GM23338 (cell line): ENCODE data around the gene PALMD. TPM values are rescaled to one million over a fixed set of nuclear protein-coding genes. Genes with fewer than 3 reads are reported as not detected.

Source experiments
- ATAC-seq: fragments of 200-7000 bp; cut with Tn5 transposase; 3 replicates; pipeline ENCODE4 v1.9.1; 2020
- DNase-seq: peaks from one replicate; pipeline ENCODE4 v3.0.0-alpha.2; 2015; ENCODE audit warnings: low spot score
- H2AFZ ChIP-seq: fragments of 200-600 bp; sonication (generic); 2 replicates; pipeline ENCODE4 v1.8.0; 2016; ENCODE audit warnings: antibody characterized with exemption, mild to moderate bottlenecking, moderate library complexity
- H3F3A ChIP-seq: fragments of 200-600 bp; sonication (generic); replicated peaks from 2 replicates; pipeline ENCODE4 v1.8.0; 2017; ENCODE audit warnings: antibody characterized with exemption, mixed run types, low read depth
- H3K27ac ChIP-seq: fragments of 200-600 bp; sonication (generic); 2 replicates; pipeline ENCODE4 v1.6.1; 2016; ENCODE audit warnings: low read depth
- H3K27me3 ChIP-seq: fragments of 200-600 bp; sonication (generic); 2 replicates; pipeline ENCODE4 v1.8.0; 2016; ENCODE audit warnings: mild to moderate bottlenecking, mixed run types, moderate library complexity; ENCODE audit not compliant: insufficient read depth
- H3K36me3 ChIP-seq: fragments of 200-600 bp; sonication (generic); 2 replicates; pipeline ENCODE4 v1.8.0; 2016; ENCODE audit warnings: mild to moderate bottlenecking; ENCODE audit not compliant: insufficient read depth
- H3K4me1 ChIP-seq: fragments of 200-600 bp; sonication (generic); 2 replicates; pipeline ENCODE4 v1.8.0; 2016; ENCODE audit warnings: mild to moderate bottlenecking, moderate library complexity; ENCODE audit not compliant: insufficient read depth
- H3K4me2 ChIP-seq: fragments of 200-600 bp; sonication (generic); 2 replicates; pipeline ENCODE4 v1.7.1; 2017; ENCODE audit warnings: mixed run types
- H3K4me3 ChIP-seq: fragments of 200-600 bp; sonication (generic); 2 replicates; pipeline ENCODE4 v1.6.1; 2016; ENCODE audit warnings: mixed run types
- H3K79me2 ChIP-seq: fragments of 200-600 bp; sonication (generic); replicated peaks from 2 replicates; pipeline ENCODE4 v1.8.0; 2017; ENCODE audit warnings: mild to moderate bottlenecking; ENCODE audit not compliant: insufficient read depth
- H3K9me2 ChIP-seq: fragments of 200-600 bp; sonication (generic); 2 replicates; pipeline ENCODE4 v1.8.0; 2017; ENCODE audit not compliant: insufficient read depth
- H4K20me1 ChIP-seq: fragments of 200-600 bp; sonication (generic); replicated peaks from 2 replicates; pipeline ENCODE4 v1.8.0; 2017; ENCODE audit warnings: mild to moderate bottlenecking; ENCODE audit not compliant: insufficient read depth
- H3K27ac Mint-ChIP-seq: 2 replicates; pipeline ENCODE4 v1.8.0; 2020; ENCODE audit warnings: inconsistent platforms, mild to moderate bottlenecking, moderate library complexity, mixed read lengths
- H3K27me3 Mint-ChIP-seq: 3 replicates; pipeline ENCODE4 v1.8.0; 2022; ENCODE audit warnings: low read depth, mild to moderate bottlenecking, moderate library complexity, mixed read lengths, inconsistent platforms; ENCODE audit not compliant: insufficient read depth, poor library complexity
- H3K36me3 Mint-ChIP-seq: 3 replicates; pipeline ENCODE4 v1.8.0; 2021; ENCODE audit warnings: low read depth, mild to moderate bottlenecking, inconsistent platforms, moderate library complexity, mixed read lengths
- H3K4me1 Mint-ChIP-seq: 3 replicates; pipeline ENCODE4 v1.8.0; 2020; ENCODE audit warnings: mild to moderate bottlenecking, inconsistent platforms, mixed read lengths
- H3K4me3 Mint-ChIP-seq: 3 replicates; pipeline ENCODE4 v1.8.0; 2021; ENCODE audit warnings: moderate library complexity, mild to moderate bottlenecking, inconsistent platforms, mixed read lengths
- H3K9me3 Mint-ChIP-seq: 3 replicates; pipeline ENCODE4 v1.8.0; 2020; ENCODE audit warnings: moderate library complexity, mild to moderate bottlenecking, inconsistent platforms, mixed read lengths
- CREB1 ChIP-seq: fragments of 250-450 bp; sonication (Bioruptor Pico); IDR thresholded peaks from 2 replicates; pipeline ENCODE4 v1.5.0; 2020; ENCODE audit warnings: low read depth, mild to moderate bottlenecking, moderate library complexity
- EZH2 ChIP-seq: fragments of 200-600 bp; sonication (generic); IDR thresholded peaks from one replicate; pipeline ENCODE4 v1.8.0; 2017; ENCODE audit warnings: antibody characterized with exemption, mild to moderate bottlenecking, low read depth; ENCODE audit not compliant: unreplicated experiment
- EZH2phosphoT487 ChIP-seq: fragments of 200-600 bp; sonication (generic); IDR thresholded peaks from one replicate; pipeline ENCODE4 v1.8.1; 2018; ENCODE audit warnings: antibody characterized with exemption; ENCODE audit not compliant: unreplicated experiment
- NANOG ChIP-seq: IDR thresholded peaks from 2 replicates; pipeline ENCODE4 v1.6.1; 2016; ENCODE audit warnings: antibody characterized with exemption, borderline replicate concordance
- POLR2AphosphoS5 ChIP-seq: IDR thresholded peaks from 2 replicates; pipeline ENCODE4 v1.6.1; 2016; ENCODE audit warnings: antibody characterized with exemption, low read depth
- STAT1 ChIP-seq: IDR thresholded peaks from one replicate; pipeline ENCODE4 v1.6.1; 2016; ENCODE audit warnings: antibody characterized with exemption; ENCODE audit not compliant: unreplicated experiment
- ZNF114 ChIP-seq: fragments of 250-450 bp; sonication (Bioruptor Pico); IDR thresholded peaks from 2 replicates; pipeline ENCODE4 v1.5.0; 2020; ENCODE audit warnings: mild to moderate bottlenecking, moderate library complexity
- polyA plus RNA-seq: library from polyadenylated mRNA; unstranded; fragments of >200 nt; fragmentation: Nextera tagmentation; extraction: Ambion mirVana; gene quantifications from 2 replicates; pipeline ENCODE4 v1.2.1, GENCODE V29; 2016
- total RNA-seq: library from RNA; depleted of rRNA; stranded (reverse); fragments of >200 nt; shearing (Covaris generic); gene quantifications from 2 replicates; pipeline ENCODE4 v1.2.3, GENCODE V29; 2014
- TF ChIP-seq, protein P1 (sequence below): IDR thresholded peaks from one replicate; pipeline ENCODE4 v1.6.1; 2018; ENCODE audit warnings: antibody characterized with exemption; ENCODE audit not compliant: unreplicated experiment
- TF ChIP-seq, protein P2 (sequence below): IDR thresholded peaks from 2 replicates; pipeline ENCODE4 v1.6.1; 2016; ENCODE audit warnings: antibody characterized with exemption
- TF ChIP-seq, protein P3 (sequence below), 2 experiments: fragments of 200-600 bp in 1 of 2; sonication (generic) in 1 of 2; conservative IDR thresholded peaks; 2 replicates each; pipeline versions ENCODE4 v1.5.1 to v1.6.1; 2016 to 2017; ENCODE audit warnings: antibody characterized with exemption in 2 of 2, low read depth in 2 of 2, mild to moderate bottlenecking in 2 of 2, moderate library complexity in 1 of 2

Gene PALMD
- total and polyA plus RNA-seq, 2 experiments from 2014 or later = not detected

DNA sequence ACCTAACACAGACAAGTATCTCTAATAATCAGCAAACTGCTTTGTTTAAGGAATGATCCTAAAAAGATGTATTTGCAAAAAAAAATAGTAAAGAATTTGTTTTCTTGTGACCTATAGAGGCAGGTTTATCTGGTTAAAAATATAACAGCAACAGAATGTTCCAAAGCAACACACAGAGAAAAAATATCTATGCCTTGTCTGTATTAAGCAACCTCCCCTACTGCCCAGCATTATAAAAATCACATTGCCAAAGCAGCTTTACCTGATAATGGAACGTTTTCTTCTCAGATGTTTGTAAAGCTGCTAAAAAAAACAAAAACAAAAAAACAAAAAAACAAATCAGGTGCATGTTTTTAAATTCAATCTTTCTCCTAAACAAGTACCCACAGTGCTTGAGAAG, 24.7 kb downstream of the PALMD start (continued):
- TF ChIP-seq, protein P1, sequence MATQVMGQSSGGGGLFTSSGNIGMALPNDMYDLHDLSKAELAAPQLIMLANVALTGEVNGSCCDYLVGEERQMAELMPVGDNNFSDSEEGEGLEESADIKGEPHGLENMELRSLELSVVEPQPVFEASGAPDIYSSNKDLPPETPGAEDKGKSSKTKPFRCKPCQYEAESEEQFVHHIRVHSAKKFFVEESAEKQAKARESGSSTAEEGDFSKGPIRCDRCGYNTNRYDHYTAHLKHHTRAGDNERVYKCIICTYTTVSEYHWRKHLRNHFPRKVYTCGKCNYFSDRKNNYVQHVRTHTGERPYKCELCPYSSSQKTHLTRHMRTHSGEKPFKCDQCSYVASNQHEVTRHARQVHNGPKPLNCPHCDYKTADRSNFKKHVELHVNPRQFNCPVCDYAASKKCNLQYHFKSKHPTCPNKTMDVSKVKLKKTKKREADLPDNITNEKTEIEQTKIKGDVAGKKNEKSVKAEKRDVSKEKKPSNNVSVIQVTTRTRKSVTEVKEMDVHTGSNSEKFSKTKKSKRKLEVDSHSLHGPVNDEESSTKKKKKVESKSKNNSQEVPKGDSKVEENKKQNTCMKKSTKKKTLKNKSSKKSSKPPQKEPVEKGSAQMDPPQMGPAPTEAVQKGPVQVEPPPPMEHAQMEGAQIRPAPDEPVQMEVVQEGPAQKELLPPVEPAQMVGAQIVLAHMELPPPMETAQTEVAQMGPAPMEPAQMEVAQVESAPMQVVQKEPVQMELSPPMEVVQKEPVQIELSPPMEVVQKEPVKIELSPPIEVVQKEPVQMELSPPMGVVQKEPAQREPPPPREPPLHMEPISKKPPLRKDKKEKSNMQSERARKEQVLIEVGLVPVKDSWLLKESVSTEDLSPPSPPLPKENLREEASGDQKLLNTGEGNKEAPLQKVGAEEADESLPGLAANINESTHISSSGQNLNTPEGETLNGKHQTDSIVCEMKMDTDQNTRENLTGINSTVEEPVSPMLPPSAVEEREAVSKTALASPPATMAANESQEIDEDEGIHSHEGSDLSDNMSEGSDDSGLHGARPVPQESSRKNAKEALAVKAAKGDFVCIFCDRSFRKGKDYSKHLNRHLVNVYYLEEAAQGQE = no peak
- TF ChIP-seq, protein P2, sequence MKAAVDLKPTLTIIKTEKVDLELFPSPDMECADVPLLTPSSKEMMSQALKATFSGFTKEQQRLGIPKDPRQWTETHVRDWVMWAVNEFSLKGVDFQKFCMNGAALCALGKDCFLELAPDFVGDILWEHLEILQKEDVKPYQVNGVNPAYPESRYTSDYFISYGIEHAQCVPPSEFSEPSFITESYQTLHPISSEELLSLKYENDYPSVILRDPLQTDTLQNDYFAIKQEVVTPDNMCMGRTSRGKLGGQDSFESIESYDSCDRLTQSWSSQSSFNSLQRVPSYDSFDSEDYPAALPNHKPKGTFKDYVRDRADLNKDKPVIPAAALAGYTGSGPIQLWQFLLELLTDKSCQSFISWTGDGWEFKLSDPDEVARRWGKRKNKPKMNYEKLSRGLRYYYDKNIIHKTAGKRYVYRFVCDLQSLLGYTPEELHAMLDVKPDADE = no peak
- no peak for TF ChIP-seq EZH2
- TF ChIP-seq POLR2AphosphoS5 = no peak
- TF ChIP-seq ZNF114 (CRISPR knock-in tag) = no peak
- TF ChIP-seq STAT1 = no peak

DNA sequence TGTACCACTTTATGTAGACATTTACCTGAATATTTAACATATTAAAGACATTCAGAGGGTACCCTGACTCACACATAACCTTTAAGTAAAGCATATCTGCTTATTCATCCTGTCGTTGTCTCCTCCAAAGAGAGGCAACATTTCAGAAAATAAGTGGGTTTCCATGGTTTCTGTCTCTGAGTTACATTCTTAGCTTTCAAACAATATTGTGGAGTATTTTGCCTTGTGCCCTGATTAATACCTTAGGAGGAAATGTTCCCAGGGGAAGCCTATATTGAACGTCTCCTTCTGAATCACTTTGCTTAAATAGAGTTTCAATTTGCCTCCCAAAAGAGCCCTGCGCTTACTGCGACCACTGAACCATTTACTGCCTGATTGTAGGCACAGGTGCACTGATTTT, 26.1 kb downstream of the PALMD start:
- ATAC-seq = no peak
- H3K79me2 ChIP-seq = no peaks in the 10 kb centered on the region
- no peaks in the 10 kb centered on the region for H3K4me1 ChIP-seq
- H3K27me3 ChIP-seq = no peaks in the 10 kb centered on the region
- no peaks in the 10 kb centered on the region for H3K9me2 ChIP-seq
- H3K4me3 ChIP-seq = no peak overlapping the region
- peak overlapping the region; percentile 36 for H3K27ac Mint-ChIP-seq
- H3K9me3 Mint-ChIP-seq = no peaks in the 10 kb centered on the region
- H3K36me3 ChIP-seq = no peaks in the 10 kb centered on the region
- TF ChIP-seq EZH2phosphoT487 (no peak), EZH2 (no peak), ZNF114 (CRISPR knock-in tag) (no peak), NANOG (no peak), STAT1 (no peak), CREB1 (CRISPR knock-in tag) (no peak)
- TF ChIP-seq, protein P1 = no peak
- TF ChIP-seq, protein P3, sequence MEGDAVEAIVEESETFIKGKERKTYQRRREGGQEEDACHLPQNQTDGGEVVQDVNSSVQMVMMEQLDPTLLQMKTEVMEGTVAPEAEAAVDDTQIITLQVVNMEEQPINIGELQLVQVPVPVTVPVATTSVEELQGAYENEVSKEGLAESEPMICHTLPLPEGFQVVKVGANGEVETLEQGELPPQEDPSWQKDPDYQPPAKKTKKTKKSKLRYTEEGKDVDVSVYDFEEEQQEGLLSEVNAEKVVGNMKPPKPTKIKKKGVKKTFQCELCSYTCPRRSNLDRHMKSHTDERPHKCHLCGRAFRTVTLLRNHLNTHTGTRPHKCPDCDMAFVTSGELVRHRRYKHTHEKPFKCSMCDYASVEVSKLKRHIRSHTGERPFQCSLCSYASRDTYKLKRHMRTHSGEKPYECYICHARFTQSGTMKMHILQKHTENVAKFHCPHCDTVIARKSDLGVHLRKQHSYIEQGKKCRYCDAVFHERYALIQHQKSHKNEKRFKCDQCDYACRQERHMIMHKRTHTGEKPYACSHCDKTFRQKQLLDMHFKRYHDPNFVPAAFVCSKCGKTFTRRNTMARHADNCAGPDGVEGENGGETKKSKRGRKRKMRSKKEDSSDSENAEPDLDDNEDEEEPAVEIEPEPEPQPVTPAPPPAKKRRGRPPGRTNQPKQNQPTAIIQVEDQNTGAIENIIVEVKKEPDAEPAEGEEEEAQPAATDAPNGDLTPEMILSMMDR (conservative IDR thresholded peaks at IDR 0.05; ENCODE audit: low read depth in 2 of 2) = no peak
- TF ChIP-seq, protein P2 = no peak
- no peaks in the 10 kb centered on the region for H3K36me3 Mint-ChIP-seq
- no peak overlapping the region for H3K27ac ChIP-seq
- no peaks in the 10 kb centered on the region for H3F3A ChIP-seq
- H3K4me3 Mint-ChIP-seq = no peak overlapping the region
- no peaks in the 10 kb centered on the region for H3K27me3 Mint-ChIP-seq
- no peak for DNase-seq
- H4K20me1 ChIP-seq = no peaks in the 10 kb centered on the region
- H3K4me2 ChIP-seq = no peak overlapping the region
- H2AFZ ChIP-seq = no peak overlapping the region
- peaks cover 7% of the 10 kb centered on the region; the same call in 2 of the 3 replicates for H3K4me1 Mint-ChIP-seq
